Esophagus muscularis mucosa (tissue), 4 donors: ENCODE results near the gene VAMP3. TPM values are rescaled to one million over a fixed set of nuclear protein-coding genes. Genes with fewer than 3 reads are reported as not detected.

ENCODE experiments used
- DNase-seq: peaks from one replicate; pipeline ENCODE4 v3.0.0-alpha.2; 2017; ENCODE audit errors: extremely low spot score
- H3K27ac ChIP-seq, 4 donors: fragments of 200-600 bp; sonication (generic); replicated peaks in 1 of 4; 1 replicate in 3 of 4; 2 replicates in 1 of 4; pipeline ENCODE4 v1.5.1; 2016 to 2019; ENCODE audit warnings: mild to moderate bottlenecking in 1 of 4
- H3K27me3 ChIP-seq, 4 donors: fragments of 200-600 bp; sonication (generic); one replicate each; pipeline versions ENCODE4 v1.5.1 to v1.6.0; 2016 to 2019
- H3K36me3 ChIP-seq, 4 donors: fragments of 200-600 bp; sonication (generic); one replicate each; pipeline ENCODE4 v1.5.1; 2016 to 2019
- H3K4me1 ChIP-seq, 4 donors: fragments of 200-600 bp; sonication (generic); one replicate each; pipeline ENCODE4 v1.5.1; 2016 to 2019
- H3K4me3 ChIP-seq, 4 donors: fragments of 200-600 bp; sonication (generic); 1 replicate in 2 of 4; 2 replicates in 2 of 4; pipeline ENCODE4 v1.5.1; 2016 to 2019; ENCODE audit warnings: mild to moderate bottlenecking in 4 of 4, moderate library complexity in 1 of 4
- H3K9me3 ChIP-seq, 4 donors: fragments of 200-600 bp; sonication (generic); 1 replicate in 3 of 4; 2 replicates in 1 of 4; pipeline ENCODE4 v1.5.1; 2016 to 2019
- CTCF ChIP-seq, 3 experiments: fragments of 200-600 bp in 2 of 3; fragments of 450-650 bp in 1 of 3; sonication (generic) in 2 of 3; IDR thresholded peaks; one replicate each; pipeline ENCODE4 v1.5.1; 2017 to 2019; ENCODE audit warnings: antibody characterized with exemption in 3 of 3, mild to moderate bottlenecking in 2 of 3, moderate library complexity in 1 of 3
- EP300 ChIP-seq: sonication (generic); formaldehyde crosslinking; IDR thresholded peaks from one replicate; pipeline ENCODE4 v1.6.1; 2017; ENCODE audit warnings: antibody characterized with exemption
- POLR2A ChIP-seq: fragments of 450-650 bp; IDR thresholded peaks from one replicate; pipeline ENCODE4 v1.6.1; 2017; ENCODE audit warnings: antibody characterized with exemption, moderate library complexity, mild to moderate bottlenecking, low read depth
- POLR2AphosphoS5 ChIP-seq, 2 donors: sonication (generic); formaldehyde crosslinking; IDR thresholded peaks; one replicate each; pipeline ENCODE4 v1.6.1; 2017; ENCODE audit warnings: antibody characterized with exemption in 2 of 2
- WGBS: methylation state at CpG from one replicate; pipeline ENCODE4 v1.1.5; 2018; 5-methylcytosine and 5-hydroxymethylcytosine counted together
- intact Hi-C: fragments of 100-400 bp; cut with DNase I; formaldehyde crosslinking; loops from one replicate; pipeline ENCODE4 v1.15.1; 2023
- total RNA-seq, 4 donors: library from RNA; depleted of rRNA; stranded (reverse); fragments of >200 nt; gene quantifications; one replicate each; pipeline versions ENCODE4 v1.1.0 to v1.2.1, GENCODE V29; 2016

Gene VAMP3
- total RNA-seq, 4 donors from 2014 or later = 90.3 to 114 (median 99.5) TPM

- no peaks in the 10 kb centered on the region for H3K27me3 ChIP-seq
- H3K9me3 ChIP-seq = no peaks in the 10 kb centered on the region
- WGBS = 12% methylated on average over 18 of the region's 18 CpGs
- peaks cover 0 to 15% (median 12%) of the 10 kb centered on the region in 4 donors for H3K4me1 ChIP-seq
- peak overlapping the region; percentile 7 to 41 (median 28) for H3K27ac ChIP-seq
- intact Hi-C loops = loop anchor here (1.0 kb wide), 1 partner anchor 85 kb away; no protein-coding TSS in a partner anchor
- no peak for DNase-seq
- peak overlapping the region; percentile 34 to 50 (median 48) for H3K4me3 ChIP-seq
- H3K36me3 ChIP-seq = peaks cover 0 to 8% (median 0%) of the 10 kb centered on the region in 4 donors
- no peak for TF ChIP-seq POLR2A
- peak; percentile 19 to 44 for TF ChIP-seq POLR2AphosphoS5 (IDR thresholded peaks at IDR 0.05)
- no peak for TF ChIP-seq EP300
- peak; percentile 74 to 88 (median 78) for TF ChIP-seq CTCF (IDR thresholded peaks at IDR 0.05)
Observed at GRCh38 chr1:7752512-7753417, 18.3 kb upstream of the VAMP3 start.

GRCh38 chr1:7753641-7754040 is 17.5 kb upstream of the VAMP3 start:
- Histone ChIP-seq H3K4me3 (no peak overlapping the region), H3K27me3 (no peaks in the 10 kb centered on the region), H3K4me1 (peaks cover 0 to 15% (median 12%) of the 10 kb centered on the region in 4 donors), H3K36me3 (peaks cover 0 to 8% (median 0%) of the 10 kb centered on the region in 4 donors), H3K27ac (no peak overlapping the region), H3K9me3 (no peaks in the 10 kb centered on the region)
- intact Hi-C loops = no loop called here
- no peak for TF ChIP-seq EP300
- no peak for TF ChIP-seq POLR2AphosphoS5 (IDR thresholded peaks at IDR 0.05)
- TF ChIP-seq CTCF (IDR thresholded peaks at IDR 0.05) = no peak
- TF ChIP-seq POLR2A = no peak
- DNase-seq = no peak
- 57% methylated on average over 3 of the region's 3 CpGs for WGBS

- WGBS = 74% methylated on average over 3 of the region's 3 CpGs
- intact Hi-C loops = no loop called here
- no peak overlapping the region for H3K27ac ChIP-seq
- no peak overlapping the region for H3K4me3 ChIP-seq
- DNase-seq = no peak
- peaks cover 0 to 15% (median 12%) of the 10 kb centered on the region in 4 donors for H3K4me1 ChIP-seq
- H3K9me3 ChIP-seq = no peaks in the 10 kb centered on the region
- TF ChIP-seq CTCF (IDR thresholded peaks at IDR 0.05) (no peak), POLR2A (no peak), EP300 (no peak), POLR2AphosphoS5 (IDR thresholded peaks at IDR 0.05) (no peak)
- no peaks in the 10 kb centered on the region for H3K27me3 ChIP-seq
- H3K36me3 ChIP-seq = peaks cover 0 to 8% (median 0%) of the 10 kb centered on the region in 4 donors
Observed at GRCh38 chr1:7754234-7754633, 16.9 kb upstream of the VAMP3 start.

GRCh38 chr1:7755448-7755847 is 15.6 kb upstream of the VAMP3 start:
- Histone ChIP-seq H3K4me1 (peaks cover 0 to 15% (median 12%) of the 10 kb centered on the region in 4 donors), H3K4me3 (no peak overlapping the region), H3K27me3 (no peaks in the 10 kb centered on the region), H3K9me3 (no peaks in the 10 kb centered on the region), H3K27ac (no peak overlapping the region), H3K36me3 (no peaks in the 10 kb centered on the region)
- no peak for DNase-seq
- 91% methylated on average over 1 of the region's 1 CpG for WGBS
- intact Hi-C loops = no loop called here
- TF ChIP-seq CTCF (IDR thresholded peaks at IDR 0.05) = no peak
- TF ChIP-seq POLR2A = no peak
- no peak for TF ChIP-seq POLR2AphosphoS5 (IDR thresholded peaks at IDR 0.05)
- no peak for TF ChIP-seq EP300
